Stimulated activated naive CD8-positive, alpha-beta T cell treated with anti-CD3 and anti-CD28 coated beads, Interleukin-15, amount 100 ng/mL, for 72 hours (primary cell): ENCODE measurements around the gene AIDA.
"Not testable (repeated sequence)": the region's sequence is repeated elsewhere in the genome, so short reads cannot be mapped to it uniquely, and the experiment has no call there.

Experiments
- ATAC-seq: fragments of 150-1000 bp; cut with Tn5 transposase; 2 replicates; pipeline ENCODE4 v1.10.0; 2021; ENCODE audit warnings: mild to moderate bottlenecking, moderate library complexity
- DNase-seq, 2 donors: peaks; one replicate each; pipeline ENCODE4 v3.0.0; 2021 to 2022
- H3K27ac Mint-ChIP-seq, 2 donors: one replicate each; pipeline ENCODE4 v1.8.0; 2022; ENCODE audit warnings: mild to moderate bottlenecking in 2 of 2, mixed read lengths in 2 of 2, moderate library complexity in 2 of 2
- H3K27me3 Mint-ChIP-seq: one replicate; pipeline ENCODE4 v1.8.0; 2022; ENCODE audit warnings: mixed read lengths
- H3K4me1 Mint-ChIP-seq: one replicate; pipeline ENCODE4 v1.8.0; 2022; ENCODE audit warnings: mild to moderate bottlenecking, mixed read lengths
- H3K4me3 Mint-ChIP-seq, 2 donors: one replicate each; pipeline ENCODE4 v1.8.0; 2022; ENCODE audit warnings: mild to moderate bottlenecking in 2 of 2, mixed read lengths in 2 of 2, moderate library complexity in 1 of 2
- H3K9me3 Mint-ChIP-seq, 2 donors: one replicate each; pipeline ENCODE4 v1.8.0; 2022; ENCODE audit warnings: mixed read lengths in 2 of 2

The AIDA gene

GRCh38 chr1:222680080-222680479 lies 32.2 kb downstream of the AIDA start:
- no peak overlapping the region for H3K4me3 Mint-ChIP-seq
- no peaks in the 10 kb centered on the region for H3K4me1 Mint-ChIP-seq
- H3K9me3 Mint-ChIP-seq: no peaks in the 10 kb centered on the region
- H3K27me3 Mint-ChIP-seq: no peaks in the 10 kb centered on the region
- no peak for ATAC-seq
- DNase-seq: no peak
- peak overlapping the region in 1 of 2 donors; percentile 63 for H3K27ac Mint-ChIP-seq

- ATAC-seq (no peak), DNase-seq (no peak)
- no peaks in the 10 kb centered on the region for H3K27me3 Mint-ChIP-seq
- H3K9me3 Mint-ChIP-seq: no peaks in the 10 kb centered on the region
- peaks cover 28% of the 10 kb centered on the region for H3K4me1 Mint-ChIP-seq
- H3K4me3 Mint-ChIP-seq: no peak overlapping the region
- peak overlapping the region; percentile 67 to 82 for H3K27ac Mint-ChIP-seq
Observed at GRCh38 chr1:222670110-222670509, 42.2 kb downstream of the AIDA start.

GRCh38 chr1:222669107-222669506 lies 43.2 kb downstream of the AIDA start:
- peaks cover 28% of the 10 kb centered on the region for H3K4me1 Mint-ChIP-seq
- not testable (repeated sequence) for H3K27ac Mint-ChIP-seq, H3K9me3 Mint-ChIP-seq, ATAC-seq, H3K27me3 Mint-ChIP-seq, H3K4me3 Mint-ChIP-seq, DNase-seq

- ATAC-seq: not testable (repeated sequence)
Observed at GRCh38 chr1:222668184-222668583, 44.1 kb downstream of the AIDA start.

DNA sequence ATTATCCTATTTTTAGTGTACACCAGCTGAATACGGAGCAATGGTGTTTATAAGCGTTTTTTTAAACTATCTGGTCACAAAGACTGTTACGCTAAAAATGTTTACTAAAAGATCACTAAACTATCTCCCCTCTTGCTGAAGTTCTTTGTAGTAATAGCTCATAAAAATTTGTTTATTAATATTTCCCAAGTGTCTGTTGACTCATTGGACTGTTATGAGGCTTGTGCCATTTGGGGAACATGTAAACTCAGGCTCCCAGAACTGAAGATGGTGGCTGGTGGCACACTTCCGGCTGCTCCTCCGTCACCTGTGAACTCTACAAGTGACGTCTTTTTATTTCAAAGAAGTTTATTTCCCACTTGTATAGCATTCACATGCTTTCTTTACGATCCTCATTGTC lies 46.3 kb downstream of the AIDA start:
- Mint-ChIP-seq H3K4me3 (no peak overlapping the region), H3K27me3 (no peaks in the 10 kb centered on the region), H3K9me3 (no peaks in the 10 kb centered on the region), H3K27ac (peak overlapping the region; percentile 48 to 73), H3K4me1 (peaks cover 28% of the 10 kb centered on the region)
- DNase-seq: no peak
- ATAC-seq: no peak

More at GRCh38 chr1:222668184-222668583, 44.1 kb downstream of the AIDA start:
- H3K4me3 Mint-ChIP-seq, H3K27me3 Mint-ChIP-seq, DNase-seq, H3K9me3 Mint-ChIP-seq, H3K27ac Mint-ChIP-seq: not testable (repeated sequence)
- H3K4me1 Mint-ChIP-seq: peaks cover 28% of the 10 kb centered on the region

- Mint-ChIP-seq H3K27me3 (no peaks in the 10 kb centered on the region), H3K4me1 (peaks cover 18% of the 10 kb centered on the region), H3K27ac (no peak overlapping the region), H3K4me3 (no peak overlapping the region), H3K9me3 (no peaks in the 10 kb centered on the region)
- DNase-seq (no peak), ATAC-seq (no peak)
Observed at GRCh38 chr1:222663431-222663934, 48.8 kb downstream of the AIDA start.

DNA sequence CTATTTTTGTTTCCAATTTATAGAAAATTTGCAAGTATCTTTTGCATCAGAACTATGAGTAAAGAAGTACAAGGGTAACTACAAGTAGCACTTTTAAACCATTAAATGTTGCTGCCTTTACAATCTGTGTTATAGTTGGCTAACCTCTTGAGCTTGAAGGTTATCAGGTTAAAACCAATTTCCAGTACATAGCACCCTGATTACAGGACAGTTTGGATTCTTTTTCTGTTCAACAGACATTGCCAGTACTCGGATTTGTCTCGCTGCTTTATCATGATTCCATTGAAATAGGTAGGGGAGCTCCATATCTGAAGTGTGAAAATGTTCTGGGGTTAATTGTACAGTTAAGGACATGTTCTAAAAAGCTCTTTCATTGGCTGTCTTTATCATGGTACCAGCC lies 54.4 kb downstream of the AIDA start:
- peaks cover 66% of the 10 kb centered on the region for H3K4me1 Mint-ChIP-seq
- no peak overlapping the region for H3K4me3 Mint-ChIP-seq
- H3K9me3 Mint-ChIP-seq: no peaks in the 10 kb centered on the region
- ATAC-seq (no peak), DNase-seq (no peak)
- H3K27me3 Mint-ChIP-seq: no peaks in the 10 kb centered on the region
- H3K27ac Mint-ChIP-seq: peak overlapping the region; percentile 1 to 79

DNA sequence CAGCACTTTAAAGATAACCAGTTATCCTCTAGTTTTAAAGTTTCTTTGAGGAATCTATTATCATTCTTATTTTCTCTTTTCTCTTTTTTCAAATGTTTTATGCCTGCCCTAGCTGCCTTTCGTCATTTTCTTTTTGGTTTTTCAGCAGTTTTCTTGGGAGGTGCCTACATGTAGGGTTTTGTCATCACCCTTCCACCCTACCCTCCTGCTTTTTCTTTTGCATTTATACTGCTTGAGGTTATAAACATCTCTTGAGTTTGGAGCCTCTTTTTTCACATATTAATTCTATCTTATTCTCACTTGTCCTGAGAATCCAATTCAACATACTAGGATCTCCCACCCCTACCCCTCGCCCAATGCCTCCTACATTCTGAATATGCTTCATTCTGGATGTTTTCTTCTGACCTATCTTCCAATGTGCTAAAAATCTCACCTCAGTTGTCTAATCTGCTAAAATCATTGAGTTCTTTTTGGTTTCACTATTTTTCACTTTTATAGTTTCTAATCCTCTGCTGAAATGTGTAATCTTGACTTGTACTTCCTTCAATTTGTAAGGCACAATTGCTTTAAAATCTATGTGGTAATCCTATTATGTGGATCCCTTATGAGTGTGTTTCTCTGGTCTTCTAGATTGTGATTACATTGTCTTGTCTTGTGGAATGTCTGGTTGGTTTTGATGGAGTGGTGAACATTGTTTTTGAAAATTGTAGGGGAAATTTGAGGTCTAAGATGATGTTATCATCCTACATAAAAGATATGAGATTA lies 55.7 kb downstream of the AIDA start:
- ATAC-seq (no peak), DNase-seq (no peak)
- peak overlapping the region; percentile 36 for H3K27ac Mint-ChIP-seq
- no peaks in the 10 kb centered on the region for H3K27me3 Mint-ChIP-seq
- no peaks in the 10 kb centered on the region for H3K9me3 Mint-ChIP-seq
- peak overlapping the region; percentile 3 to 30 for H3K4me3 Mint-ChIP-seq
- peaks cover 70% of the 10 kb centered on the region for H3K4me1 Mint-ChIP-seq

GRCh38 chr1:222654849-222655248 lies 57.4 kb downstream of the AIDA start:
- peak; percentile 66 to 82 for DNase-seq
- Mint-ChIP-seq H3K27ac (peak overlapping the region; percentile 91 to 95), H3K27me3 (no peaks in the 10 kb centered on the region), H3K4me1 (peaks cover 72% of the 10 kb centered on the region), H3K4me3 (peak overlapping the region; percentile 36 to 42), H3K9me3 (no peaks in the 10 kb centered on the region)
- peak; percentile 87 for ATAC-seq

- H3K4me3 Mint-ChIP-seq: peak overlapping the region; percentile 56 to 59
- ATAC-seq (peak; percentile 95), DNase-seq (peak; percentile 57 to 64)
- peaks cover 67% of the 10 kb centered on the region for H3K4me1 Mint-ChIP-seq
- H3K27me3 Mint-ChIP-seq: no peaks in the 10 kb centered on the region
- no peaks in the 10 kb centered on the region for H3K9me3 Mint-ChIP-seq
- H3K27ac Mint-ChIP-seq: peak overlapping the region; percentile 54 to 71
Observed at GRCh38 chr1:222653178-222653827, 59.0 kb downstream of the AIDA start.

- Mint-ChIP-seq H3K27ac (peak overlapping the region in 1 of 2 donors; percentile 71), H3K4me1 (peaks cover 67% of the 10 kb centered on the region), H3K9me3 (no peaks in the 10 kb centered on the region), H3K27me3 (no peaks in the 10 kb centered on the region), H3K4me3 (peak overlapping the region; percentile 56 to 59)
- ATAC-seq (no peak), DNase-seq (no peak)
Observed at GRCh38 chr1:222652676-222653075, 59.6 kb downstream of the AIDA start.

- Mint-ChIP-seq H3K27ac (peak overlapping the region; percentile 97 to 98), H3K9me3 (no peaks in the 10 kb centered on the region), H3K4me3 (peak overlapping the region; percentile 95 to 99), H3K27me3 (no peaks in the 10 kb centered on the region), H3K4me1 (peaks cover 12% of the 10 kb centered on the region)
- no peak for DNase-seq
- peak; percentile 34 for ATAC-seq
Observed at GRCh38 chr1:222644636-222644980, 67.7 kb downstream of the AIDA start.

DNA sequence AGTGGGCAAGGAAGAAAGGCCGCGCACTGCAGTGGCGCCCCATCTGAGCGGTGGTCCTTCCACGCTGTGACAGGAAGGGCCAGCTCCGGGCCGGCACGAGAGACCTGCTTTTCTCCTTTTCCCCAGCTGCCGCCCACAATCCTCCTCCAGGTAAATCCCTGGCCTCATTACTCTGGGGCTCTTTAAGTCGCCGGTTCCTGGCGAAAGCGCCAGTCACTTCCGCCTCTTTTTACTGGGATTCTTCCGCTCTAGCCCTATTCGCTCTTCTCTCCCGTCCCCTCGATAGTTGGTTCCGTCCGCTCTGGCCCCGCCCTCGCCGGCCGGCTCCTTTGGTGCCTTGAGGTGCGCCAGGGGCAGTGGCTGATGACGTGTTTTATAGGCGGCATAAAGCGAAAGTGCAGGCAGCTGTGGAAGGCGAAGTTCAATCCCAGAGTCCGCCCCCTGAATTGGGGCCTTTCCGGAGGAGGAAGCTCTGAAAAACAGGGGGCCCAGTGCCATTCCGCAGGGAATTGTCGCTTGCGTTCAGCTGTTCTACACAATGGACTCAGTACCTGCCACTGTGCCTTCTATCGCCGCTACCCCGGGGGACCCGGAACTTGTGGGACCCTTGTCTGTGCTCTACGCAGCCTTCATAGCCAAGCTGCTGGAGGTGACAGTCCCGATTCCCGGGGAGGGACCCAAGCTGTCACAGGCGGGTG lies 68.2 kb downstream of the AIDA start:
- peak overlapping the region; percentile 95 to 99 for H3K4me3 Mint-ChIP-seq
- ATAC-seq (peak; percentile 99), DNase-seq (peak; percentile 95 to 98)
- peak overlapping the region; percentile 97 to 98 for H3K27ac Mint-ChIP-seq
- no peaks in the 10 kb centered on the region for H3K27me3 Mint-ChIP-seq
- peaks cover 12% of the 10 kb centered on the region for H3K4me1 Mint-ChIP-seq
- no peaks in the 10 kb centered on the region for H3K9me3 Mint-ChIP-seq

GRCh38 chr1:222643606-222643937 lies 68.7 kb downstream of the AIDA start:
- Mint-ChIP-seq H3K27me3 (no peaks in the 10 kb centered on the region), H3K27ac (peak overlapping the region; percentile 97 to 98), H3K4me1 (peaks cover 12% of the 10 kb centered on the region), H3K4me3 (peak overlapping the region; percentile 95 to 99), H3K9me3 (no peaks in the 10 kb centered on the region)
- DNase-seq (no peak), ATAC-seq (no peak)

GRCh38 chr1:222642468-222642867 lies 69.8 kb downstream of the AIDA start:
- Mint-ChIP-seq H3K4me1 (peaks cover 7% of the 10 kb centered on the region), H3K9me3 (no peaks in the 10 kb centered on the region), H3K27me3 (no peaks in the 10 kb centered on the region), H3K4me3 (peak overlapping the region in 1 of 2 donors; percentile 31), H3K27ac (peak overlapping the region in 1 of 2 donors; percentile 41)
- DNase-seq (no peak), ATAC-seq (no peak)
